NCI-H1105 treated with DMSO at 0.1 percent for 48 hours (cell line): Measurements from ENCODE around the gene SMYD1.

Experiments used
- DNase-seq: peaks from one replicate; lab custom pipeline; 2025; lab: John Stamatoyannopoulos, UW

The SMYD1 gene

DNA sequence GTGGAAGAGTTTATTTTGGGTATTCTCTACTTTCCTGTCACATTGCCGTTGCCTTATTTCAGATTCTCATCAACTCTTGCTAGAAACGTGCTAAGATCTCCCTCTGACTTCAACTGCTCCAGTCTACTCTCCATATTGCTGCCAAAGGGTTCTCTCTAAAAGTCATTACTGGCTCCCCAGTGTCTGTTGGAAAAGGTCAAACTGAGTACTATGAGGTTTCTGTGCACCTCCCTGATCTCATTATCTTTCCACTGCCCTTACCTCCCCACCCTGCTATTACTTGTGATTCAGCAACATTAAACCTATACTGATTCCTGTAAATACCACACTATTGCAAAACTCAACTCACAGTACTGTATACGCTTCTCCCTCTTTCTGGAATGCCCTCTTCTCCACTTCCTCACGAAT is 10.2 kb upstream of the SMYD1 start:
- DNase-seq, result no peak

DNA sequence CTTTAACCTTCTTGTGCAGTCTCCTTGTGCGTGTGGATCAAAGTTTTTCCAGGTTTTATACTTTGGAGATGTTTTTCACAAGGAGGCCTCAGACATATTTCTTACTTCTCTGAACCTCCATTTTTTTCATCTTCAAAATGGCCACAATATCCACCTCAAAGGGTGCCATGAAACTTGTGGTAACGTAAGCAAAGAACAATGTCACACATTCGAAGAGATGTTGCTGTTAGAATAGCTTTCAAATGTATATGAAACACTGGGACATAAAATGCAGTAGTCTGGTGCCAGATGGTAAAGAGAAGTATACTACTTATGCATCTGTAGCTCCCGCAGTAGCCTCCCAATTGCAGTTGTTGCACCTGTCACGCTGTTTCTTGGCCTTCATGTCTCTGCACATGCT is 9.4 kb upstream of the SMYD1 start:
- DNase-seq, result no peak

GRCh38 chr2:88059979-88060906 is 7.4 kb upstream of the SMYD1 start:
- peak; percentile 68 for DNase-seq

GRCh38 chr2:88060907-88061275 is 6.7 kb upstream of the SMYD1 start:
- DNase-seq, result no peak

DNA sequence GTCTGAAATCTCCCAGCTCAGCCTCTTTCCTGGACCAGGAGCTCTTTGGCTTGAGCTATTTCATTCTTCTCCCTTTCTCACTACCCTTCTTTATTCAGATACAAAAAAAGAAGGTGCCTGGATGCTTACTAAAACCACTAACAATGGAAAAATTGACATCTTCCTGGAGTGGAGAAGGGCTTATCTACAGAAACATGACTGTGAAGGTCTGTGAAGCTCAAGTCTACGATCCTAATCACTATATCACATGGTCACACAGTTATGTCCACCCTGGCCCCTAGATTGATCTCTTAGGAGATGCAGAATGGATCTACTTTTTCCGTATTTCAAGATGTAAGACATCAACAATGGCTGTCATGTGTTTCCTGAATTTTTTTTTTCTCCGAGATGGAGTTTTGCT is 6.3 kb upstream of the SMYD1 start:
- no peak for DNase-seq

- DNase-seq, result no peak
Measured at GRCh38 chr2:88066543-88066942, 1.1 kb upstream of the SMYD1 start.

GRCh38 chr2:88067189-88067588 is 436 bp upstream of the SMYD1 start:
- DNase-seq, result no peak

DNA sequence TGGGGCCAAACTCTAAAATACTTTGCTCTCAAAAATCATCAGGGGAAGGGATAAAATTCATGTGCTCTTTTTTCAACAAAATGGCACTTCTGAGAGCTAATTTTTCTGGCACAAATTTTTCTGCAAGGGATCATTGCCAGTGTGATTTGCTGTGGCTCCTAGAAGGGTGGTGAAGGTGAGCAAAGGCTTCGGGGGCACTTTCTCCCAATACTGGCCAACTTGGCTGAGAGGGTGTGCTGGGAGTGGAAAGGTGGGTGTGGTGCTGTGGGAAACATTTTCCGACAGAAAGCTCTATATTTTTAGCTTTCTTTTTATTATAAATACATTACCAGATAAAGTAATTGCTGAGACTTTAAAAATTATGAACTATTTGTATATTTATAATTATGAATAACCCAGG is 419 bp downstream of the SMYD1 start:
- DNase-seq, result no peak

DNA sequence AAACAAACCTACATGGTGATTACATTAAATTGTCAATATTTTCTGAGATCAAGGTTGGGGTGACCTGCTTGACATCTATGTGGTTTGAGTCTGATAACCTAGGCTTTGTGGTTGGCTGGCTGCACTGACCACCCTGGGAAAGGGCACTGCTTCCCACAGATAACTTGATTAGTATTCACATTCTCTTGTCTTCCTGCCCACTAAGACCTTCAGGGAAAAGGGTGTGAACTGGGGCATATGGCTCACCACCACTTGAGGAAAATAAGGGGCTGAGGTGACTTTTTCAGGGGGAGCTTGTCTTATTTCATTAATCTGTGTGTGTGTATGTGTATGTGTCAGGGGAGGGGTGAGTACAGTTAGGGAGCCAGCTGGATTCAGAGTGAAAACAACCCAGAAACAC is 1.5 kb downstream of the SMYD1 start:
- DNase-seq, result no peak

GRCh38 chr2:88070055-88070454 is 2.4 kb downstream of the SMYD1 start:
- no peak for DNase-seq

DNA sequence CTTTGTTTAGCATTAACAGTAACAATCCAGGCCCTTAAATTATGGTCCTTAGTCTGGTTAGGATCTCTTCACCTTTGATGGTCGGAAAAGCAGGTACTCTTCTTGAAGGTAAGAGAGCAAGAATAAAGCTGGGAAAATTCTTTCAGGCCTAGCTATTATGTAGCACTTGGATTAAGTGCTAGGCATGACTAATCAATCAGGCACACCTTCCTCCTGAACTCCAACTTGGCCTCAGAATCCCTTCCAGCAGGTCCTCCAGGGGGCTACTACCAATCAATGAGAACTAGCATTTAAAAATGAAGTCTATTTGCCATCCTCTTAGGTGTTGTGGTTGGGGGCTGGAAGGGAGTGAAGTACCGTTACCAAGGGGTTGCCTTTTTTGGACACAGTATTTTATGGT is 3.7 kb downstream of the SMYD1 start:
- DNase-seq, result no peak

GRCh38 chr2:88074150-88074549 is 6.5 kb downstream of the SMYD1 start:
- DNase-seq, result no peak

- DNase-seq, result no peak
Measured at GRCh38 chr2:88074854-88075292, 7.2 kb downstream of the SMYD1 start.

DNA sequence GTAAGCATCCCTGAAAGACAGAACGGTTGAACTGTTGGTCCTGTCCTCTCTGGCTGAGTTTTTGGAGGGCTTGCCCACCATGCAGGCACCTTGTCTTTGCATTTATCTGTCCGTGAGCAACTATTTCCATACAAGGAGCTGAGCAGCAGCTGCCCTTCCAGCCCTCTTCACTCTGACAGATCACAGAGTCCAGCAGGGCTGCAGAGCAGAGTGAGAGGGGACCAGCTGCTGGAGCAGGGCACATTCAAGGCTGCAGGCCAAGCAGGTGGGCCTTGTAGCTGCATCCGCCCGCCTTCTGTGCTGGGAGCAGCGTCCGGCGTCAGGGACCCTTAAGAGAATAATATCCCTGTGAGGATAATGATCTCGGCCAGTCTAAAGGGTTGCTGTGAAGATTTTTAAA is 9.5 kb downstream of the SMYD1 start:
- DNase-seq, result no peak

GRCh38 chr2:88078643-88079172 is 11.1 kb downstream of the SMYD1 start:
- no peak for DNase-seq

DNA sequence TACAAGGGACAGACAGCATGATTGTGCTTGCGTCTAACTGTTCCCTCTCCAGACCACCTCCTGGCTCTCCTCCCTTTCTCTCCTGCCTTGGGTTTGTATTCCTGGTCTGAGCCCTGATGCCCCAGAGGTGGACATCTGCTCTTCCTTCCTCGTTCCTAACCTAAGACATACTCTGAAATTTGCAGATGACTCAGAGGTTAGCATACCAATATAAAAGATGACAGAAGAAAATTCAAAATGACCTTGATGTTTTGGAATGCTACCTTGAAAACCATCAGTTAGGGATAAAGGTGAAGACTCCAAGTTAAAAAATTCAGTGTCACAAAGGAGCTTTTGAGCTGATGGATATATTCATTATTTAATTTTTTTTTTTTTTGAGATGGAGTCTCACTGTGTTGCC is 12.9 kb downstream of the SMYD1 start:
- DNase-seq, result no peak

DNA sequence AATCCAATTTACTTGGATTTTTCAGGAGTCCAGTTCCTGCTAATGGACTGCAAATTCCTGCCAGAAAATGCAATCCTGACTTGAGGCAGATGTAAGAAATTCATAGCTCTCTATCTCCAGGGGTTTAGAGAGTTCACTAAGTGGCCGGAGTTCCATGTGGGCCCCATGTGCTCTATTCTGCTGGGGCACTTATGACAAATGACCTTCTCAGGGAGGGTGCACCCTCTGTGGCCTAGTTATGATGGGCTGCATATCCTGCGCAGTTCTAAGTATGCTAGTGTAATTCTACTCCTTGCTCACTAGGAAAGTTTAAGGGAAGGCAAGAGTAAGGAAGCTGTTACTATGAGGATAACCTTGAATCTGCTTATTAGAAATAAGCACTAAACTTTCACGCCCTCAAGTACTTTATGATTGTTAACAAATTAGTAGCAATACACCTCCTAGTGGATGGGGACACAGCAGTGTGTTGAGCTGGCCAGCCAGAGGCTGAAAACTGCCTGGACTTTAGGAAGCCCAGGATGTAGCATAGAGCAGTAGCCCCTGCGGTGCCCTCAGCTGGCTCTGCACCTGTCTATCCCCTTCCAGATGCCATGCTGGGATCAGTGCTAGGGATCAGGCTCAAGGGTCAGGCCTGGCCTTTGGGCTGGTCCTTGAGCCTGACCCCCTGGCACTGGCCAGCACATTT is 14.4 kb downstream of the SMYD1 start:
- DNase-seq, result no peak

DNA sequence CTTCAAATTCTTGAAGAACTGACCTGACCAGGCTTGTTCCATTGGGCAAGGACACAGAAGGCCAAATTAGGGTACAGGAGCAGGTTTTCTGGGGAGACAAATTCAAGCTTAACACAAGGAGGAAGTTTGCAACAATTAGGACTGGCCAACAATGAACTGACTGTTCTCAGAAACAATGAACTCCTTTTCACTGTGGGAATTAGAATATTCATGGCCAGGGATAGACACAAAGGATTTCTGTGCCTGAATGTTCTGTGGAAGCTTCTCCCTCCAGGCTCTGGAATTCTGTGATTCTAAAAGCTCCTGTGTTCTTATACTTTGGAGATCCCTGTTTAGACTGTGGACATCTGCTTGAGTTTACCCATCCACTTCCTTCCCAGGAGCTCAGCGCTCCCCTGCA is 15.2 kb downstream of the SMYD1 start:
- DNase-seq, result no peak

- no peak for DNase-seq
Measured at GRCh38 chr2:88085099-88085498, 17.5 kb downstream of the SMYD1 start.

DNA sequence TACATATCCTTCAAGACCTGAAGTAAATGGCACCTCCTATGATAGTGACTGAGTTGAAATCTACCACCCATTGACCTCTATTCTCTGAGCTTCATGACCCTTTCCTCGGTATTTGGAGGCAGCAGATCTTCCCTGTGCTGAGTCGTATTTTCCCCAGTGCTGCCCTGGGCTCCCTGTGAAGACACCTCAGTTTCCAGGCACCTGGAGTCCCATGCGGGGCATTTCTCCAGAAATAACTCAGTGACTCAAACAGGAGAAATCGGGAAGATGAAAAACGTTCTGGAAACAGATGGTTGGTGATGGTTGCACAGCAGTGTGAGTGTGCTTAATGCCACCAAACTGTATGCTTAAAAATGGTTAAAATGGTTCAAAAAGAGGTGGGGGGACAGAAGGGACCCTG is 18.0 kb downstream of the SMYD1 start:
- DNase-seq, result no peak

DNA sequence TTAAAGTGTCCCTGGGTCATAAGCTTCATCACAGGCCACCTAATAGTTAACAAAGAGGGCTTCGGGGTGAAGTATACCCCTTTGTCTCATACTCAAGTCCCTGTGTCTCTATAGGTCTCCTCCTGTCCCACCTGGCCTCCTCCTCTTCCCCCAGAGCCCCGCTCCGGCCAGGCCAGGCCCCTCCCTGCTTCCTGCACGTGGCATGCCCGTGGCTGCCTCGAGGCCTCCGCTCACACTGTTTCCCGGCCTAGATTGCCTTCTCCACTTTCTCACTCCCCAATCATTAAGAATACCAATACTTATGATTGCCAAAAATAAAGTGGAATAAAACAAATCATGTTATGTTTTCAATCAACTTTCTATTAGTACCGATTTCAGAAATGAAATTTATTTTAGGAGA is 18.8 kb downstream of the SMYD1 start:
- no peak for DNase-seq

- DNase-seq, result no peak
Measured at GRCh38 chr2:88087073-88087472, 19.4 kb downstream of the SMYD1 start.

GRCh38 chr2:88087763-88088162 is 20.1 kb downstream of the SMYD1 start:
- DNase-seq, result no peak
